BJ (cell line): Measurements from ENCODE around the gene CETN2. TPM values are rescaled to one million over a fixed set of nuclear protein-coding genes. Genes with fewer than 3 reads are reported as not detected.

Experiments used
- CTCF ChIA-PET: fragments of 350-600 bp; formaldehyde crosslinking; extraction: SDS; loops from one replicate; lab custom pipeline; 2021; ENCODE audit warnings: antibody characterized with exemption, inconsistent platforms; lab: Yijun Ruan, JAX
- POLR2A ChIA-PET: fragments of 300-600 bp; sonication (Branson Sonifier 250); formaldehyde crosslinking; extraction: SDS; loops from one replicate; lab custom pipeline; 2021; ENCODE audit warnings: antibody characterized with exemption; lab: Charles Lee
- DNase-seq: peaks from one replicate; pipeline ENCODE4 v3.0.0-alpha.2; 2011; ENCODE audit warnings: low read depth
- H3K27me3 ChIP-seq: 2 replicates; pipeline ENCODE4 v1.6.0; 2011; ENCODE audit warnings: low read length; ENCODE audit not compliant: control insufficient read depth, insufficient read depth
- H3K36me3 ChIP-seq: 2 replicates; pipeline ENCODE4 v1.5.1; 2011; ENCODE audit warnings: low read length; ENCODE audit not compliant: control insufficient read depth, insufficient read depth
- H3K4me3 ChIP-seq: 2 replicates; pipeline ENCODE4 v1.5.1; 2011; ENCODE audit warnings: low read depth, mild to moderate bottlenecking, control low read depth, low read length
- CTCF ChIP-seq: IDR thresholded peaks from 2 replicates; pipeline ENCODE4 v1.5.1; 2011; ENCODE audit warnings: low read depth, mild to moderate bottlenecking, control low read depth, inconsistent platforms, low read length, moderate library complexity; ENCODE audit not compliant: insufficient read depth
- polyA plus RNA-seq: library from polyadenylated mRNA; depleted of rRNA; stranded (reverse); fragments of >200 nt; gene quantifications from 2 replicates; pipeline ENCODE4 v1.2.3, GENCODE V29; 2011

The CETN2 gene
- polyA plus RNA-seq, 1 experiment: 19.1 TPM

GRCh38 chrX:152817078-152817764 is 13.3 kb downstream of the CETN2 start:
- no peaks in the 10 kb centered on the region for H3K36me3 ChIP-seq
- no peak for DNase-seq
- ChIA-PET CTCF (interaction anchor here (0.6 to 2.3 kb wide), 5 partner anchors 175 to 1069 kb away, joined by 3 to 8 read pairs (median 3); no protein-coding TSS in a partner anchor), POLR2A (no interaction called here)
- peak; percentile 51 for TF ChIP-seq CTCF
- H3K4me3 ChIP-seq: no peak overlapping the region
- H3K27me3 ChIP-seq: no peaks in the 10 kb centered on the region

GRCh38 chrX:152814048-152814447 is 16.5 kb downstream of the CETN2 start:
- DNase-seq: no peak
- TF ChIP-seq CTCF: no peak
- Histone ChIP-seq H3K36me3 (no peaks in the 10 kb centered on the region), H3K4me3 (no peak overlapping the region), H3K27me3 (0 out of 2 replicates have a peak, but pooled peaks cover 2% of the 10 kb centered on the region)
- ChIA-PET CTCF (interaction anchor here (1.2 kb wide), 1 partner anchor 8 kb away, joined by 3 read pairs; no protein-coding TSS in a partner anchor), POLR2A (no interaction called here)

GRCh38 chrX:152813206-152813605 is 17.4 kb downstream of the CETN2 start:
- Histone ChIP-seq H3K4me3 (no peak overlapping the region), H3K27me3 (0 out of 2 replicates have a peak, but pooled peaks cover 2% of the 10 kb centered on the region), H3K36me3 (no peaks in the 10 kb centered on the region)
- POLR2A ChIA-PET: no interaction called here
- no peak for DNase-seq
- CTCF ChIA-PET: interaction anchor here (1.0 to 1.3 kb wide), 3 partner anchors 8 to 168 kb away, joined by 3 read pairs; no protein-coding TSS in a partner anchor
- TF ChIP-seq CTCF: no peak

- H3K27me3 ChIP-seq: 0 out of 2 replicates have a peak, but pooled peaks cover 2% of the 10 kb centered on the region
- CTCF ChIA-PET: no interaction called here
- TF ChIP-seq CTCF: no peak
- no peak overlapping the region for H3K4me3 ChIP-seq
- H3K36me3 ChIP-seq: no peaks in the 10 kb centered on the region
- POLR2A ChIA-PET: no interaction called here
- DNase-seq: no peak
Observed at GRCh38 chrX:152810403-152810802, 20.2 kb downstream of the CETN2 start.

- Histone ChIP-seq H3K4me3 (no peak overlapping the region), H3K27me3 (no peaks in the 10 kb centered on the region), H3K36me3 (no peaks in the 10 kb centered on the region)
- no peak for DNase-seq
- ChIA-PET POLR2A (no interaction called here), CTCF (no interaction called here)
- TF ChIP-seq CTCF: no peak
Observed at GRCh38 chrX:152806035-152806434, 24.5 kb downstream of the CETN2 start.
